WTC11 (cell line): ENCODE measurements around the gene WDR55. TPM values are rescaled to one million over a fixed set of nuclear protein-coding genes. Genes with fewer than 3 reads are reported as not detected.

Experiments used
- ATAC-seq: fragments of 200-7000 bp; cut with Tn5 transposase; 2 replicates; pipeline ENCODE4 v1.10.0; 2021; ENCODE audit warnings: mild to moderate bottlenecking, moderate library complexity
- CTCF ChIA-PET: fragments of 300-600 bp; sonication (Branson Sonifier 250); formaldehyde crosslinking; loops from one replicate; lab custom pipeline; 2021; ENCODE audit warnings: antibody characterized with exemption; lab: Charles Lee
- POLR2A ChIA-PET: fragments of 350-600 bp; sonication (Branson Sonifier 250); formaldehyde crosslinking; loops from one replicate; lab custom pipeline; 2021; ENCODE audit warnings: antibody characterized with exemption; lab: Charles Lee
- DNase-seq: peaks from one replicate; pipeline ENCODE4 v3.0.0; 2021; ENCODE audit warnings: low spot score
- H3K27ac Mint-ChIP-seq: 2 replicates; pipeline ENCODE4 v1.8.0; 2021; ENCODE audit warnings: mixed read lengths
- H3K27me3 Mint-ChIP-seq: 2 replicates; pipeline ENCODE4 v1.8.0; 2021; ENCODE audit warnings: low read depth, mild to moderate bottlenecking, moderate library complexity, mixed read lengths
- H3K36me3 Mint-ChIP-seq: 2 replicates; pipeline ENCODE4 v1.8.0; 2021; ENCODE audit warnings: mixed read lengths
- H3K4me1 Mint-ChIP-seq: 2 replicates; pipeline ENCODE4 v1.8.0; 2022; ENCODE audit warnings: mixed read lengths
- H3K4me3 Mint-ChIP-seq: 2 replicates; pipeline ENCODE4 v1.8.0; 2021; ENCODE audit warnings: mild to moderate bottlenecking, moderate library complexity, mixed read lengths
- H3K9me3 Mint-ChIP-seq: 2 replicates; pipeline ENCODE4 v1.8.0; 2021; ENCODE audit warnings: mixed read lengths
- FOXK1 ChIP-seq: sonication (generic); formaldehyde crosslinking; IDR thresholded peaks from 2 replicates; pipeline ENCODE4 v1.8.0; 2022; ENCODE audit warnings: mild to moderate bottlenecking, moderate library complexity, missing genetic modification reagents
- NFYB ChIP-seq: sonication (generic); formaldehyde crosslinking; conservative IDR thresholded peaks from 2 replicates; pipeline ENCODE4 v1.8.0; 2022; ENCODE audit warnings: low read depth, missing genetic modification reagents
- ZBTB21 ChIP-seq: sonication (generic); formaldehyde crosslinking; IDR thresholded peaks from 2 replicates; pipeline ENCODE4 v1.8.1; 2023; ENCODE audit warnings: mild to moderate bottlenecking, missing genetic modification reagents, borderline replicate concordance
- ZNF232 ChIP-seq: sonication (generic); formaldehyde crosslinking; IDR thresholded peaks from 2 replicates; pipeline ENCODE4 v1.8.0; 2022; ENCODE audit warnings: mild to moderate bottlenecking, missing genetic modification reagents
- total RNA-seq: library from RNA; stranded (reverse); gene quantifications from 3 replicates; pipeline ENCODE4 v1.2.3, GENCODE V29; 2021
- TF ChIP-seq, protein P1 (sequence below): fragments of 250-450 bp; sonication (Bioruptor Pico); IDR thresholded peaks from 2 replicates; pipeline ENCODE4 v1.9.0; 2021; ENCODE audit warnings: mild to moderate bottlenecking
- TF ChIP-seq, protein P2 (sequence below): sonication (generic); formaldehyde crosslinking; IDR thresholded peaks from 2 replicates; pipeline ENCODE4 v1.8.1; 2023; ENCODE audit warnings: mild to moderate bottlenecking, missing genetic modification reagents
- TF ChIP-seq, protein P3 (sequence below): sonication (generic); formaldehyde crosslinking; IDR thresholded peaks from 2 replicates; pipeline ENCODE4 v1.8.0; 2023; ENCODE audit warnings: mild to moderate bottlenecking, missing genetic modification reagents
- TF ChIP-seq, protein P4 (sequence below): sonication (generic); formaldehyde crosslinking; IDR thresholded peaks from 2 replicates; pipeline ENCODE4 v1.8.1; 2022; ENCODE audit warnings: mild to moderate bottlenecking, moderate library complexity, missing genetic modification reagents
- TF ChIP-seq, protein P5 (sequence below): sonication (generic); formaldehyde crosslinking; IDR thresholded peaks from 2 replicates; pipeline ENCODE4 v1.8.1; 2022; ENCODE audit warnings: low read depth, missing genetic modification reagents, borderline replicate concordance
- TF ChIP-seq, protein P6 (sequence below): fragments of 200-600 bp; IDR thresholded peaks from 2 replicates; pipeline ENCODE4 v1.8.0; 2022; ENCODE audit warnings: antibody characterized with exemption
- TF ChIP-seq, protein P7 (sequence below): sonication (generic); formaldehyde crosslinking; IDR thresholded peaks from 2 replicates; pipeline ENCODE4 v1.8.0; 2022; ENCODE audit warnings: missing genetic modification reagents

Gene WDR55
- total RNA-seq, 1 experiment from 2014 or later = 25.3 TPM

DNA sequence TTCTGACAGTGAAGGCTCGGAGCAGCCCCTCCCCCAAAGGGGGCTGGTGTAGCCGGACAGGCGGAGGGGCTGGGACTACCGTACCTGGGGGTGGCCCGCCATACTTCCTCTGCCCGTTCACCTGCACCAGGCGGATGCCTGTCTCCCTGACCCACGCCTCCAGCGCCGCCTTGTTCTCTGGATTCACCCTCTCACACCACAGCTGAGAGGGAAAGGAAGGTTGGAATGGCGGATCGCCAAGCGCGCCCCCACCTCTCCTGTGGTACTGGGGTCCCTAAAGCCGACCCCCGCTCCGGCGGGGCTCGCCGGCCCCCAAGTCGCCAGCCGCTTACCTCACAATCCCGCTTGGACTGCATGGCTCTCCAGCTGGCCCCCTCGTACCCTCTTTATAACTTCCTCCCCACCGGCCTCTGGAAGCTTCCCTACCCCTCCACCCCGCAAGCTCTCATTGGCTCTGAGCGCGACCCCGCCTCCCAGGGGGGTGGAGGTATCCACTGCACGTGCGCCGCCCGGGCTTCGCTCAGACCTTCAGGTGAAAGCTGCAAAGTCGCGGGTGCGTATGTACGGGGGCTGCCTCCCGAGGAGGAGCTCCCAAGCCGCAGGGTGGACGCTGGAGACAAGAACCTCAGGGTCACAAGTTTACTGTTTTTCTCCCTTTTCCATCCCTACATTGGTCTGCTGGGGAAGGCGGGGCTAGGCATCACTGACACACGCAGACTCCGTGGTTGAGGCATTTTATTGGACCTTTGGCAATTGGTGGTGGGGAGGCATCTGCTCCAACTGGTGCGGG lies 8.7 kb downstream of the WDR55 start, which contains the start of gene DND1:
Gene DND1, minus strand, starts transcription at position 390 of the 790 bp plus-strand sequence. Its CDS starts 34 bp downstream, at position 356.
- H3K4me1 Mint-ChIP-seq = peaks cover 7% of the 10 kb centered on the region
- ATAC-seq (peak; percentile 70), DNase-seq (peak; percentile 30)
- ChIA-PET CTCF (interaction anchor here (0.6 to 1.4 kb wide), 3 partner anchors 18 to 327 kb away, joined by 3 to 4 read pairs (median 3); partner anchors contain the start of genes HARS1, HARS2 and HBEGF), POLR2A (interaction anchor here (0.6 to 1.1 kb wide), 4 partner anchors 8 to 116 kb away, joined by 3 to 4 read pairs (median 3); partner anchors contain the start of genes APBB3, SRA1 and WDR55)
- no peaks in the 10 kb centered on the region for H3K9me3 Mint-ChIP-seq
- H3K27me3 Mint-ChIP-seq = no peaks in the 10 kb centered on the region
- H3K36me3 Mint-ChIP-seq = peaks cover 56% of the 10 kb centered on the region
- H3K27ac Mint-ChIP-seq = no peak within 1 kb of the TSS
- TF ChIP-seq, protein P1, sequence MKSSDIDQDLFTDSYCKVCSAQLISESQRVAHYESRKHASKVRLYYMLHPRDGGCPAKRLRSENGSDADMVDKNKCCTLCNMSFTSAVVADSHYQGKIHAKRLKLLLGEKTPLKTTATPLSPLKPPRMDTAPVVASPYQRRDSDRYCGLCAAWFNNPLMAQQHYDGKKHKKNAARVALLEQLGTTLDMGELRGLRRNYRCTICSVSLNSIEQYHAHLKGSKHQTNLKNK (CRISPR knock-in tag) = no peak
- TF ChIP-seq, protein P2, sequence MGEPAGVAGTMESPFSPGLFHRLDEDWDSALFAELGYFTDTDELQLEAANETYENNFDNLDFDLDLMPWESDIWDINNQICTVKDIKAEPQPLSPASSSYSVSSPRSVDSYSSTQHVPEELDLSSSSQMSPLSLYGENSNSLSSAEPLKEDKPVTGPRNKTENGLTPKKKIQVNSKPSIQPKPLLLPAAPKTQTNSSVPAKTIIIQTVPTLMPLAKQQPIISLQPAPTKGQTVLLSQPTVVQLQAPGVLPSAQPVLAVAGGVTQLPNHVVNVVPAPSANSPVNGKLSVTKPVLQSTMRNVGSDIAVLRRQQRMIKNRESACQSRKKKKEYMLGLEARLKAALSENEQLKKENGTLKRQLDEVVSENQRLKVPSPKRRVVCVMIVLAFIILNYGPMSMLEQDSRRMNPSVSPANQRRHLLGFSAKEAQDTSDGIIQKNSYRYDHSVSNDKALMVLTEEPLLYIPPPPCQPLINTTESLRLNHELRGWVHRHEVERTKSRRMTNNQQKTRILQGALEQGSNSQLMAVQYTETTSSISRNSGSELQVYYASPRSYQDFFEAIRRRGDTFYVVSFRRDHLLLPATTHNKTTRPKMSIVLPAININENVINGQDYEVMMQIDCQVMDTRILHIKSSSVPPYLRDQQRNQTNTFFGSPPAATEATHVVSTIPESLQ (CRISPR knock-in tag) = no peak
- TF ChIP-seq NFYB (CRISPR knock-in tag) = 0 out of 2 replicates have a peak, but pooled peaks have one; percentile 9
- TF ChIP-seq, protein P3, sequence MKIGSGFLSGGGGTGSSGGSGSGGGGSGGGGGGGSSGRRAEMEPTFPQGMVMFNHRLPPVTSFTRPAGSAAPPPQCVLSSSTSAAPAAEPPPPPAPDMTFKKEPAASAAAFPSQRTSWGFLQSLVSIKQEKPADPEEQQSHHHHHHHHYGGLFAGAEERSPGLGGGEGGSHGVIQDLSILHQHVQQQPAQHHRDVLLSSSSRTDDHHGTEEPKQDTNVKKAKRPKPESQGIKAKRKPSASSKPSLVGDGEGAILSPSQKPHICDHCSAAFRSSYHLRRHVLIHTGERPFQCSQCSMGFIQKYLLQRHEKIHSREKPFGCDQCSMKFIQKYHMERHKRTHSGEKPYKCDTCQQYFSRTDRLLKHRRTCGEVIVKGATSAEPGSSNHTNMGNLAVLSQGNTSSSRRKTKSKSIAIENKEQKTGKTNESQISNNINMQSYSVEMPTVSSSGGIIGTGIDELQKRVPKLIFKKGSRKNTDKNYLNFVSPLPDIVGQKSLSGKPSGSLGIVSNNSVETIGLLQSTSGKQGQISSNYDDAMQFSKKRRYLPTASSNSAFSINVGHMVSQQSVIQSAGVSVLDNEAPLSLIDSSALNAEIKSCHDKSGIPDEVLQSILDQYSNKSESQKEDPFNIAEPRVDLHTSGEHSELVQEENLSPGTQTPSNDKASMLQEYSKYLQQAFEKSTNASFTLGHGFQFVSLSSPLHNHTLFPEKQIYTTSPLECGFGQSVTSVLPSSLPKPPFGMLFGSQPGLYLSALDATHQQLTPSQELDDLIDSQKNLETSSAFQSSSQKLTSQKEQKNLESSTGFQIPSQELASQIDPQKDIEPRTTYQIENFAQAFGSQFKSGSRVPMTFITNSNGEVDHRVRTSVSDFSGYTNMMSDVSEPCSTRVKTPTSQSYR (CRISPR knock-in tag) = 0 out of 2 replicates have a peak, but pooled peaks have one; percentile 32
- TF ChIP-seq, protein P4, sequence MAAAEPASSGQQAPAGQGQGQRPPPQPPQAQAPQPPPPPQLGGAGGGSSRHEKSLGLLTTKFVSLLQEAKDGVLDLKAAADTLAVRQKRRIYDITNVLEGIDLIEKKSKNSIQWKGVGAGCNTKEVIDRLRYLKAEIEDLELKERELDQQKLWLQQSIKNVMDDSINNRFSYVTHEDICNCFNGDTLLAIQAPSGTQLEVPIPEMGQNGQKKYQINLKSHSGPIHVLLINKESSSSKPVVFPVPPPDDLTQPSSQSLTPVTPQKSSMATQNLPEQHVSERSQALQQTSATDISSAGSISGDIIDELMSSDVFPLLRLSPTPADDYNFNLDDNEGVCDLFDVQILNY (CRISPR knock-in tag) = no peak
- no peak within 1 kb of the TSS for H3K4me3 Mint-ChIP-seq

DNA sequence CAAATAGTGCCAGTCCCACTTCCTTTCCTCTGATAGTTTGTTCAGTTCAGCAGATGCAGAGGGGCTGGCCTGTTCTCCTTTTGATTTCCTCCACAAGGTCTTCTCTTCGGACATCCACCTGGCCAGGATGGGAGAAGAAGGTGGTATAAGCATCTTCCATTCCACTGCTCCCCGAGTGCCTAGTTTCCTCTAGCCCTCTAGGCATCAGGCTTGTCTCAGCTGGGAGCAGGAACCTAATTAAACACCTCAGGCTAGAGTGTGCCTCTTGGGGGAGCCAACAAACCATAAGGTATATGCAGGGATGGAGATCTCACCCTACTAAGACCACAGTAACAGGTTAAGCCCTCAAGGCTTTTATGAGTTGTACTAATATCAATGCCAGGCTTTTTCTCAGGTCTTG lies 9.5 kb downstream of the WDR55 start:
- POLR2A ChIA-PET = interaction anchor here (1.0 to 1.1 kb wide), 2 partner anchors 37 to 110 kb away, joined by 3 read pairs; partner anchors contain the start of gene APBB3
- peaks cover 48% of the 10 kb centered on the region for H3K36me3 Mint-ChIP-seq
- no peak for TF ChIP-seq ZNF232
- TF ChIP-seq, protein P5, sequence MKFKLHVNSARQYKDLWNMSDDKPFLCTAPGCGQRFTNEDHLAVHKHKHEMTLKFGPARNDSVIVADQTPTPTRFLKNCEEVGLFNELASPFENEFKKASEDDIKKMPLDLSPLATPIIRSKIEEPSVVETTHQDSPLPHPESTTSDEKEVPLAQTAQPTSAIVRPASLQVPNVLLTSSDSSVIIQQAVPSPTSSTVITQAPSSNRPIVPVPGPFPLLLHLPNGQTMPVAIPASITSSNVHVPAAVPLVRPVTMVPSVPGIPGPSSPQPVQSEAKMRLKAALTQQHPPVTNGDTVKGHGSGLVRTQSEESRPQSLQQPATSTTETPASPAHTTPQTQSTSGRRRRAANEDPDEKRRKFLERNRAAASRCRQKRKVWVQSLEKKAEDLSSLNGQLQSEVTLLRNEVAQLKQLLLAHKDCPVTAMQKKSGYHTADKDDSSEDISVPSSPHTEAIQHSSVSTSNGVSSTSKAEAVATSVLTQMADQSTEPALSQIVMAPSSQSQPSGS (CRISPR knock-in tag) = no peak
- no peak for TF ChIP-seq ZBTB21 (CRISPR knock-in tag)
- TF ChIP-seq FOXK1 = no peak
- TF ChIP-seq, protein P6, sequence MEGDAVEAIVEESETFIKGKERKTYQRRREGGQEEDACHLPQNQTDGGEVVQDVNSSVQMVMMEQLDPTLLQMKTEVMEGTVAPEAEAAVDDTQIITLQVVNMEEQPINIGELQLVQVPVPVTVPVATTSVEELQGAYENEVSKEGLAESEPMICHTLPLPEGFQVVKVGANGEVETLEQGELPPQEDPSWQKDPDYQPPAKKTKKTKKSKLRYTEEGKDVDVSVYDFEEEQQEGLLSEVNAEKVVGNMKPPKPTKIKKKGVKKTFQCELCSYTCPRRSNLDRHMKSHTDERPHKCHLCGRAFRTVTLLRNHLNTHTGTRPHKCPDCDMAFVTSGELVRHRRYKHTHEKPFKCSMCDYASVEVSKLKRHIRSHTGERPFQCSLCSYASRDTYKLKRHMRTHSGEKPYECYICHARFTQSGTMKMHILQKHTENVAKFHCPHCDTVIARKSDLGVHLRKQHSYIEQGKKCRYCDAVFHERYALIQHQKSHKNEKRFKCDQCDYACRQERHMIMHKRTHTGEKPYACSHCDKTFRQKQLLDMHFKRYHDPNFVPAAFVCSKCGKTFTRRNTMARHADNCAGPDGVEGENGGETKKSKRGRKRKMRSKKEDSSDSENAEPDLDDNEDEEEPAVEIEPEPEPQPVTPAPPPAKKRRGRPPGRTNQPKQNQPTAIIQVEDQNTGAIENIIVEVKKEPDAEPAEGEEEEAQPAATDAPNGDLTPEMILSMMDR = no peak
- TF ChIP-seq, protein P7, sequence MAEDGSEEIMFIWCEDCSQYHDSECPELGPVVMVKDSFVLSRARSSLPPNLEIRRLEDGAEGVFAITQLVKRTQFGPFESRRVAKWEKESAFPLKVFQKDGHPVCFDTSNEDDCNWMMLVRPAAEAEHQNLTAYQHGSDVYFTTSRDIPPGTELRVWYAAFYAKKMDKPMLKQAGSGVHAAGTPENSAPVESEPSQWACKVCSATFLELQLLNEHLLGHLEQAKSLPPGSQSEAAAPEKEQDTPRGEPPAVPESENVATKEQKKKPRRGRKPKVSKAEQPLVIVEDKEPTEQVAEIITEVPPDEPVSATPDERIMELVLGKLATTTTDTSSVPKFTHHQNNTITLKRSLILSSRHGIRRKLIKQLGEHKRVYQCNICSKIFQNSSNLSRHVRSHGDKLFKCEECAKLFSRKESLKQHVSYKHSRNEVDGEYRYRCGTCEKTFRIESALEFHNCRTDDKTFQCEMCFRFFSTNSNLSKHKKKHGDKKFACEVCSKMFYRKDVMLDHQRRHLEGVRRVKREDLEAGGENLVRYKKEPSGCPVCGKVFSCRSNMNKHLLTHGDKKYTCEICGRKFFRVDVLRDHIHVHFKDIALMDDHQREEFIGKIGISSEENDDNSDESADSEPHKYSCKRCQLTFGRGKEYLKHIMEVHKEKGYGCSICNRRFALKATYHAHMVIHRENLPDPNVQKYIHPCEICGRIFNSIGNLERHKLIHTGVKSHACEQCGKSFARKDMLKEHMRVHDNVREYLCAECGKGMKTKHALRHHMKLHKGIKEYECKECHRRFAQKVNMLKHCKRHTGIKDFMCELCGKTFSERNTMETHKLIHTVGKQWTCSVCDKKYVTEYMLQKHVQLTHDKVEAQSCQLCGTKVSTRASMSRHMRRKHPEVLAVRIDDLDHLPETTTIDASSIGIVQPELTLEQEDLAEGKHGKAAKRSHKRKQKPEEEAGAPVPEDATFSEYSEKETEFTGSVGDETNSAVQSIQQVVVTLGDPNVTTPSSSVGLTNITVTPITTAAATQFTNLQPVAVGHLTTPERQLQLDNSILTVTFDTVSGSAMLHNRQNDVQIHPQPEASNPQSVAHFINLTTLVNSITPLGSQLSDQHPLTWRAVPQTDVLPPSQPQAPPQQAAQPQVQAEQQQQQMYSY (CRISPR knock-in tag) = no peak
- H3K4me3 Mint-ChIP-seq = no peak overlapping the region
- no peaks in the 10 kb centered on the region for H3K9me3 Mint-ChIP-seq
- ATAC-seq = no peak
- DNase-seq = no peak
- CTCF ChIA-PET = interaction anchor here (1.0 kb wide), 1 partner anchor 110 kb away, joined by 3 read pairs; the partner anchor contains the start of genes APBB3 and SLC35A4
- no peaks in the 10 kb centered on the region for H3K27me3 Mint-ChIP-seq
- no peak overlapping the region for H3K27ac Mint-ChIP-seq
- H3K4me1 Mint-ChIP-seq = peaks cover 7% of the 10 kb centered on the region
